Epidermal melanocyte (primary cell): Measurements from ENCODE around the gene INAFM1.
"Not testable (repeated sequence)": the region's sequence is repeated elsewhere in the genome, so short reads cannot be mapped to it uniquely, and the experiment has no call there.

Experiments
- DNase-seq: peaks from one replicate; pipeline ENCODE4 v3.0.0; 2011; ENCODE audit warnings: low spot score; ENCODE audit not compliant: insufficient read length

The INAFM1 gene

DNA sequence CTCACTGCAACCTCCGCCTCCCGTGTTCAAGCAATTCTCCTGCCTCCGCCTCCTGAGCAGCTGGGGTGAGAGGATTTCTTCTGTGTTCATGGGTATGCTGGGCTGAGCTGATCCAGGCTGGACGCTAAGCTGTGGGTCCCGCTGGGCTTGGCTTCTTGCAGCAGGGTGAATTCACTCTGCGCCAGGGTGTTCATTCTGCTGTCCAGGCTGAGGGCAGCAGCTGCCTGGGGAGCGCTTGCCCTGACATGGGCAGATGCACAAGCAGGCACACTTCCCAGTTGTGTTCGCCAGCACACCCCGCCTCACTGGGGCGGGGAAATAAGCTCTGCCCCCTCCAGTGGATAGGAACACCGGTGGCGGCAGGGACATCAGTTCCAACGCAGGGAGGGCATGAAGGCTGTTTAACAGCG lies 7.3 kb upstream of the INAFM1 start:
- no peak for DNase-seq

DNA sequence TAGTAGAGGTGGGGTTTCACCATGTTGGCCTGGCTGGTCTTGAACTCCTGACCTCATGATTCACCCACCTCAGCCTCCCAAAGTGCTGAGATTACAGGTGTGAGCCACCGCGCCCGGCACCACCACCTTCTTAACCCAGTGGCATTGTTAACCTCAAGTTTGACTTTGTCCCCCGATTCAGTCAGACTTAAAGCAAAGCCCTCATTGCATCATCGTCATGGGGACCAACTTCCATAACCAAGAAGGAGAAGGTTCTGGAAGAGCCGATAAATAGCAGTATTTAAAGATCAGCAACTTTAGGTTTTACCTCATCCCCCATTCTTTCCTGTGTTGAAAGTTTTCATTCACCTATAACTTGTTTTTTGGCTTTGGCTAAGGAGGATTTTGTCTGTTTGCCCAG lies 6.7 kb upstream of the INAFM1 start:
- DNase-seq: no peak

DNA sequence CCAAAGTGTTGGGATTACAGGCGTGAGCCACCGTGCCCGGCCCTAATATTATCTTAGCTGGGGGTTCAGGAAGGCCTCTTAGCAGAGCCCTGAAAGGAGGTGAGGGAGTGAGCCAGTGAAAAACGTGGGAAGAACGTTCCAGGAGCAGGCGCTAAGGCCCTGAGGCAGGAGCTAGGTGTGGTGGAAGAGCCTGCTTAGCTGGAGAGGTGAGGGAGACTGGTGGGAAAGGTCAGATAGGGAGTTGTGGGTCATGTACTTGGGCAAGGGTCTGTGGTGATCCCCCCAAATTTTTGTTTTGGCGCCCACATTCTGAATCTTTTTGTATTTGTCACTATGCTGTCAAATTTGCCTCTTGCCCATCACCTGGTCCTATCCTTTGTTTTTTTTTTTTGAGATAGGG lies 5.1 kb upstream of the INAFM1 start:
- DNase-seq: no peak

DNA sequence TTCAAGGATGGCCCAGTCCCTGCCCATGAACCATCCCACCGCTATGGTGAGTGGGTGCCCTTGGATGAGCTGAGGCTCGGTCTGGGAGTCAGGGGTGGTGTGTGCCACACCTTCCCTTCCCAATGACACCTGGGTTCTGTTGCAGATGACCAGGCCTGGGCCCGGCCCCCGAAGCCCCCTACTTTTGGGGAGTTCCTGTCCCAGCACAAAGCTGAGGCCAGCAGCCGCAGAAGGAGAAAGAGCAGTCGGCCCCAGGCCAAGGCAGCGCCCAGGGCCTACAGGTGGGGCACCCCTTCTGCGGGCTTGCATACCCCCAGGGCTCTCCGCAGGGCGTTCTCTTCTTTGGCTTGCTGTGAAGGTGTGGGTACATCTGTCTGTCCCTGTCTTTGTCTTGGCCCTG lies 4.3 kb upstream of the INAFM1 start:
- no peak for DNase-seq

DNA sequence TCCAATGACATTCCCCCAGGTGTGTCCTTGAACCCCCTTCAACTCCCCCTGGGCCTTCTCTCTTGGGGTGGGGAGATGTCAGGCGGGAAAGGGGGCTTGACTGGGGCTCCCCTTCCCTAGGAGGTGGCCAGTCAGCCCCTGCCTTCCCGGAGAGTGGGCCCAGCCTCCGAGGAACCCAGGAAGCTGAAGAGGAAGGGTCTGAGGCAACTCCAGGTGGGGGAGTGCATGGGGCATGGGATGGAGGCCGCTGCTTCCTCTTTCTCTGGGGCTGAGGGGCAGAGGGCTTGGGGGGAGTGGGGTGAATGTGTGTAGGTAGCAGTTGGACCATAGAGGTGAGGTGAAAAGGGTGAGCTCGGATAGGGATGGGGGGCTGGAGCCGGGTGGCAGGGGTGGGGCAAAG lies 2.7 kb upstream of the INAFM1 start:
- DNase-seq: no peak

DNA sequence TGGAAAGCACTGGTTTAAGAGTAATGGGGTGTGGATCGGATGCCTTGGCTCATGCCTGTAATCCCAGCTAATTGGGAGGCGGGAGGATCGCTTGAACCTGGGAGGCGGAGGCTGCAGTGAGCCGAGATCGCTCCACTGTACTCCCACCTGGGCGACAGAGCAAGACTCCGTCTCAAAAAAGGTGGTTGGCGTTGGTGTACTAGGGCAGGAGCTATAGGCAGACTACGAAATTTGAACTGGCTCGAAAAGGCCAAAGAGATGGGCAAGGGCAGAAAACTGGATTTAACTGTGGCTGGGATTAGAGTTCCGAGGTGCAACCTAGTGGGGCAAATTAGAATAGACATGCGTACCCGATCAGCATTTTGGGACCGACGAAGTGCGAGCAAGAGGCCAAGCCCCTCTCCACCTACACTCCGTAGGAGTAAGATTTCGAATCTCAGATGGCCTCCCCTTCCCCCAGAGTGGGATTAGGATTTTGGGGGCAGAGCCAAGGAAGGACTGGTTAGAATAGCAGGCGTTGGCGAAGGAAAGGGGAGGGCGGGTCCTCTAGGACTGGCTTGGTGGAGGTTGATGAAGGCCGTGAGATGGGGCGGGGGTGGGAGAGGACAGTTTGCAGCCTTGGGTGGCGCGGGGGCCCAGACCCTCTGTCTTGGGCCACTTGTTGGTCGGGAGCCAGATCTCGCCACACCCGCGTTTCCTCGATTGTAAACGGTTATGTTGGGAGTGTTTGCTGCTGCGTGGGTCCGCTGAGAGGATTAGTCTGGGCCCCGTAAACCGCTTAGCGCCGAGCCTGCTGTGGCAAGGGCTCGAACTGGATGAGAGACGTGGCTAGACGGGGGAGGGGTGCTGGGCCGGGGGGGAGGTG lies 2.0 kb upstream of the INAFM1 start:
- no peak for DNase-seq

DNA sequence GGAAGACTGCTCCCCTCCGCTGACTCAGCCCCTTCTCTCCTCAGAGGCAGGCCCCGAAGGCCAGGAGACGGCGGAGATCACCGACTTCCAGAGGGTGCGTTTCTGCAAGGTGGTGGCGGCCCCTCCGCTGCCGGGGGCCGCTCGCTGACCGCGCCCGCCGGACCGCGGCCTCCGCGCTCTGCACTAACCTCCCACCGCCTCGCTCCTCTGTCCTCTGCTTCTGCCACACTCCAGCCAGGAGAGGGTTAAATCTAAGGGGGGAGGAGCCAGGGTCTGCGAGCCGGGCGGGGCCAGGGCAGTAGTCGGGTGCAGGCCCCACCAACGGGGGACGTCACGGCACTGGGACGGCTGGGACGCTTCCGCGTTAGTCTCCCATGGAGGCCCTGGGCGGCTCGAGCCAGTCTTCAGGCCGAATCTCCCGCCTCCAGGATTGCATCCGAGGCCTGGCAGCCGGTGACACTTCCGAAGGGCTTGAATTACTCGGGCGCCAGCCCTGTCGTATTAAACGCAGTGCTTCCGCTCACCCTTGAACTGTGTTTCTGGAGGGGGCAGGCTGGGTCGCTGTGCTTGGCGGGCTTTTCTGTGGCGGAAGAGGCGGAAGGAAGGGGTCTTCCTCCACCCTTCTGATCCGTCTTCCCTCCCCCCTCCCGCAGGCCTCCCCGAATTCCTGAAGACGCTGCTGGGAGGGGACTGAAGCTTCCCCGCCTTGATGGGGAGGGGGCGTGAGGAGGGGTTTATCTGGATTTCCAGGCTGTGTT lies 1.2 kb upstream of the INAFM1 start:
- peak; percentile 96 for DNase-seq

DNA sequence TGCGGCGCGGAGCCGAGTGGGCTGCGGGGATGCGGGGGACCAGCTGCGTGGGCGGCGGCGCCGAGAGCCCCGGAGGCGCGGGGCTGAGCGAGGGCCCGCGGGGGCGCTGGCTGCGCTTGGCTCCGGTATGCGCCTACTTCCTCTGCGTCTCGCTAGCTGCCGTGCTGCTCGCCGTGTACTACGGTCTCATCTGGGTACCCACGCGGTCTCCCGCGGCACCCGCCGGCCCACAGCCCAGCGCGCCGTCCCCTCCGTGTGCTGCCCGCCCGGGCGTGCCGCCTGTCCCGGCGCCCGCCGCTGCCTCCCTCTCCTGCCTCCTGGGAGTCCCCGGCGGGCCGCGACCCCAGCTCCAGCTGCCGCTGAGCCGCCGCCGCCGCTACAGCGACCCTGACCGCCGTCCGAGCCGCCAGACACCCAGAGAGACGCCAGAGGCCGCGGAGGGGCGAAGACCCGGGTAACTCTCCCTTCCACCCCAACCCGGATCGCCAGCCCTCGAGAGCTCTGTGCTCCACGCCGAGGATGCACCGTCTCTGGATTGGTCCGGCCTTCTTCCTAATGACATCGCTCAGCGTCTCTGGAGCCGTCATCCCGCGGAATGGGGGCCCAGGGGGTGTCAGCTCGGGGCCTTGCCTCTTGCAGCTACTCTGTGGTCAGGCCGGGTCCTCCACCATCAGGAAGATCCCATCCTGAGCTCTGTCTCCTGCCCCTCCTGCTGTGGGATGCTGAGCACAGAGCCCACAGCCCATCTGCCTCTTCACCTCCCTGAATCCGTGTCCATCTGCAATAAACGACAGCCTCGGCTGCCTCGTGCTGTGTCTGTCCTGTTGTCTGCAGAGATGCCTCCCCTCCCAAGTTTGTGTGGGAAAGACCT lies 441 bp downstream of the INAFM1 start:
- DNase-seq: no peak

DNA sequence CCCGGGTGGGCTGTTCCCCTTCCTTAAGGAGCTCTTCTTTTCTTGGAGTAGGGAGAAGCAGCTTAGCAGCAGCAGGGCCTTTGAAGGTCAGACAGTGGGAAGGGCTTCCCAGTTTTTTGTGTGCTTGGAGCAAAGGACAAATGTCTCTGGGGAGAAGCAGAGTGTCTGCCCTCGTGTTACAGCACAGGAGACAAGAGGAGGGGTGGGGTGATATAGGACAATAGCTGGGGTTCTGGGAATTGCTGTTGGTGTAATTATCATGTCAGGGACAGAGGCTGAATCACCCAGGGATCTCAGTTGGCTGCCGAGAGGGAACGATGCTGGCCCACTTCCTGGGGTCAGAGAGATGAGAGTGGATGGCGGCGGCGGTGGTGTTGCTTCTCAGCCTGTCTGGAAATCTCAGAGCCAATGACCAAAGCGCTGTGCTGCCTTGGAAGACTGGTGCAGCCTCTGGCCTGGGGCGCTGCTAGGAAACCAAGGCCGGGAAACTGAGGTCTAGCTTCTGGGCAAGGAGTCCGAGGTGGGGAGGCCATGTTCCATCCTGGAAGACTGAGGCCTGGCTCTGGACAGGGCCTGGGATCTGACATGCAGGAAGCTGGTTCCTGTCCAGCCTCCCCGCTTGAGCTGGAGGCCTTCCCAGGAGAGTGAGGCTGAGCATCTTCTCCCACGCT lies 1.2 kb downstream of the INAFM1 start:
- DNase-seq: no peak

DNA sequence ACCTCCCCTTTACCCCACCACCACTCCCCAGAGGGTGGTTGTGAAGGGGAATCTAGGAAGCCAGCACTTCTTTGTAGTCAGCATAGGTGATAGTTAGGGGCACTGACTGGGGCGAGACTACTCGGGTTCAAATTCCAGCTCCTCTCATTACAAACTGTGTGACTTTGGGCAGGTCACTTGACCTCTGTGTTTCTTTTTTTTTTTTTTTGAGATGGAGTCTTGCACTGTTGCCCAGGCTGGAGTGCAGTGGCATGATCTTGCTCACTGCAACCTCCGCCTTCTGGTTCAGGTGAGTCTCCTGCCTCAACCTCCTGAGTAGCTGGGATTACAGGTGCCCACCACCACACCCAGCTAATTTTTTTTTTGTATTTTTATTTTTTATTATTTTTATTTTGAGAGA lies 1.8 kb downstream of the INAFM1 start:
- not testable (repeated sequence) for DNase-seq

DNA sequence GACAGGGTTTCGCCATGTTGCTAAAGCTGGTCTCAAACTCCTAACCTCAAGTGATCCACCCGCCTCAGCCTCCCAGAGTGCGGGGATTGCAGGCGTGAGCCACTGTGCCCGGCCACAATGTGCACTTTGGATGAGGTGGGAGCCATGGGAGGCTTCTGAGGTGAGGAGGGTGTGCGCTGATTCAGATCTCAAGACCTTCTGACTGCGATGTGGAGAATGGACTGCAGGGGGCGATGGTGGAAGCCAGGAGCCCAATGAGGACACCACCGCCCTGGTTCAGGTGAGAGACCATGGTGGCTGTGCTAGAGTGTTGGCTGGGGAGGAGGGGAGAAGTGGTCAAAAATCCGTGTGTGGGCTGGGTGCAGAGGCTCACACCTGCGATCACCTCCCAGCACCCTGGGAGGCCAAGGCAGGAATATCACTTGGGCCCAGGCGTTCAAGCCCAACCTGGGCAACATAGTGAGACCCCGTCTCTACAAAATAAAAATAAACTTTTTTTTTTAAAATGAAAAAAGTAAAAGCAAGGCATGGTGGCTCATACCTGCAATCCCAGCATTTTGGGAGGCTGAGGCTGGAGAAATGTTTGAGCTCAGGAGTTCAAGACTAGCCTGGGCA lies 5.6 kb downstream of the INAFM1 start:
- no peak for DNase-seq

DNA sequence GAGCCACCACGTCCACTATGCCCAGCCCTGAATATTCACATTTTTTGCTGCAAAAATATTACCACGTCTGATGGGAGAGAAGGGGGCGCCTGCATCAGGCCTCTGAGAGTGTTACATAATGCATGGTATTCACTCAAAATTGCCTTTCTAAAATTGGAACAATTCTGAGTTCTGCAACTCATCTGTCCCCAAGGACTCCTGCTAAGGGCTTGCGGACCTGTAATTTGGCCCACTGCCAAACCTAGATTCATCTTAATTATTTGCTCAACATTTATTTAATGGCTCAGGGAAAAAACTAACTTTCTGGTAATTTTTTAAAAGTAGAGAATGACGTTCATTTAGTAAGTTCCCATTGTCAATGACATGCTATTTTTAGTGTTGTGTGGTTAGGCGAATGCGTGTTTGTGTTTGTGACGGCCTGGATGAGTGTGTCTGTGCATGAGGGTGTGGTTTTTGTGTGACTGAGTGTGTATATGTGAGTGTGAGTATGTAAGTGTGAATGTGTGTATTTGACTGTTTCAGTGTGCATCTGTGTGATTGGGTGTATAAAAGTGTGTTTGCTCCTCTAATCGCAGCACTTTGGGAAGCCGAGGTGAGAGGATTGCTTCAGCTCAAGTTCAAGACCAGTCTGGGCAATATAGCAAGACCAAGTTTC lies 8.8 kb downstream of the INAFM1 start:
- DNase-seq: no peak

DNA sequence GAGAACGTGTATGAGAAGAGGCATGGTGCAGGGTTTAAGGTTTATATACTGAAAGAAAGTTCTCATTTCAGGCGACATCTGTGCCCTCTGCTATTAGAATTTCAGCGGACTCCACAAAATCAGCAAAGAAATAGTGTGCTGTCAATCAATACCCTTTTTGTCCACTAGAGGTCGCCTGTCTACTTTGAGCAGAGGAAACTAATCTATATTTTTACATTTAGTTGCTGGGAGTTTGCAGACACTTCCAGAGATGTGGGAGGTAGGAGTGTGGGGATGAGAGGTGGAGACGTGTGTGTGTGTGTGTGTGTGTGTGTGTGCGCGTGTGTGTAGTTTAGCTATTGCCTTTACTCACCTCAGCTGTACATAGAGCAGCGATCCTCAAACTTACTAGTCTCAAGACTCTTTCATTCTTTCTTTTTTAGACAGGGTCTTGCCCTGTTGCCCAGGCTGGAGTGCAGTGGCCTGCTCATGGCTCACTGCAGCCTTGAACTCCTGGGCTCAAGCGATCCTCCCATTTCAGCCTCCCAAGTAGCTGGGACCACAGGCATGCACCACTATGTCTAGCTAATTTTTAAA lies 9.7 kb downstream of the INAFM1 start:
- no peak for DNase-seq

DNA sequence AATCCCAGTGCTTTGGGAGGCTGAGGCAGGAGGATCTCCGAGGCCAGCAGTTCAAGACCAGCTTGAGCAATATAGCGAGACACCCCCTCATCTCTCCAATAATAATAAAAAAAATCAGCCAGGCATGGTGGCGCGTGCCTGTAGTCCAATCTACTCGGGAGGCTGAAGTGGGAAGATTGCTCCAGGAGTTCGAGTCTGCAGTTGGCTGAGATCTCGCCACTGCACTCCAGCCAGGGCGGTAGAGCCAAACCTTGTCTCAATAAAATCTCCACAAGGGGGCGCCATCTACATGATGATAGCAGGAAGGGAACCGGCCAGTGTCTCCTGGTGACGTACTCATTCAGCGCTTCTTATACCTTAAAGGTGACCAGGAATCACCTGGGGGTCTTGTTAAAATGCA lies 21.4 kb downstream of the INAFM1 start:
- DNase-seq: peak; percentile 73

DNA sequence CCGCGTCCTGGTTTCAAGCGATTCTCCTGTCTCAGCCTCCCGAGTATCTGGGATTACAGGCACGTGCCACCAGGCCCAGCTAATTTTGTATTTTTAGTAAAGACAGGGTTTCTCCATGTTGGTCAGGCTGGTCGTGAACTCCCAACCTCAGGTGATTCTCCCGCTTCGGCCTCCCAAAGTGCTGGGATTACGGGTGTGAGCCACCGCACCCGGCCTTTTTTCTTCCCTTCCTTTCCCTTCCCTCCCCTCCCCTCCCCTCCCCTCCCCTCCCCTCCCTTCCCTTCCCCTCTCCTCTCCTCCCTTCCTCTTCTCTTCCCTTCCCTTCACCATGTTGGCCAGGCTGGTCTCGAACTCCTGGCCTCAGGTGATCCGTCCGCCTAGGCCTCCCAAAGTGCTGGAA lies 26.2 kb downstream of the INAFM1 start:
- not testable (repeated sequence) for DNase-seq

DNA sequence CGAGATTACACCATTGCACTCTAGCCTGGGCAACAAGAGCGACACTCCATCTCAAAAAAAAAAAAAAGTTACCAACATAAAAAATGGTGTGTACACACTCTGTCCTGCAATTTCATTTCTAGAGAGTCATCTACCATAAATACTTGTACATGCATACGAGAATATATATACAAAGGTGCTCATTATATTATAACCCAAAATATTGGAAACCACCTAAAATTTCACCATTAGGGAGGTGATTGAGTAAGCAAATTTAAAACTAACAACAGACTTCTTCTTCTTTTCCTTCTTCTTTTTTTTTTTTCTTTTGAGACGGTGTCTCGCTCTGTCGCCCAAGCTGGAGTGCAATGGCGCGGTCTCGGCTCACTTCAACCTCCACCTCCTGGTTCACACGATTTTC lies 27.6 kb downstream of the INAFM1 start:
- DNase-seq: no peak

DNA sequence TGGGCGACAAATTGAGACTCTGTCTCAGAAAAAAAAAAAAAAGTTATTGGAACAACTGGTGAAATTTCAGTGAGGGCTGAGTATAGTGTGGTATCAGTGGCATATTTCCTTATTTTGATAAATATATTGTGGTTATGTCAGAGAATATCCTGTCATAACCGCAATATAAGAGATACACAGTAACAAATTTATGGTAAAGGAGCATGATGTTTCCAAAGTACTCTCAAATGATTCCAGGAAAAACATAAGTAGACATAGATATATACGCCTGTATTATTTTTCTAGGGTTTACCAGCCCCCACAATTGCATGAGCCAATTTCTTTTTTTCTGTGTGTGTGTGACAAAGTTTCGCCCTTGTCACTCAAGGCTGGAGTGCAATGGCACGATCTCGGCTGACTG lies 29.3 kb downstream of the INAFM1 start:
- DNase-seq: no peak

DNA sequence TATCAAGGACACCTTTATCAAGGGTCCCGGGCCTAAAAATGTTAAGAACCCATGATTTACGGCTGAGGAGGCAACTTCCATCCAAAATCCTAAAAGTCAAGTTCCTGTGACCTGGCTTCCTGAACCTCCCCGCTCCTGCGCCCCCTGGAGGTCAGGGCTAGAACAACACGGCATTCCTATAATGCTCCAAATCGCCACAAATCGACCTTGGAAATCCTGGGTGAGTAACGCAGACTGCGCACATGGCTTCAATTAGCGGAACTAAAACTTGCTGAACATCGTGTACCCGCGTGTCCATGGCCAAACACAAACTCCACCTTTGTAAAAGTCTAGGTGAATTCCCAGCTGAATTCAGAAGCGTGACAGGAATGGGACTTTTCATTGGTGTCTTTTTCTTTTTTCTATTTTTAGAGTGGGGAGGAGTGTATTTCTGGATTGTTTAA lies 30.6 kb downstream of the INAFM1 start:
- DNase-seq: peak; percentile 86

DNA sequence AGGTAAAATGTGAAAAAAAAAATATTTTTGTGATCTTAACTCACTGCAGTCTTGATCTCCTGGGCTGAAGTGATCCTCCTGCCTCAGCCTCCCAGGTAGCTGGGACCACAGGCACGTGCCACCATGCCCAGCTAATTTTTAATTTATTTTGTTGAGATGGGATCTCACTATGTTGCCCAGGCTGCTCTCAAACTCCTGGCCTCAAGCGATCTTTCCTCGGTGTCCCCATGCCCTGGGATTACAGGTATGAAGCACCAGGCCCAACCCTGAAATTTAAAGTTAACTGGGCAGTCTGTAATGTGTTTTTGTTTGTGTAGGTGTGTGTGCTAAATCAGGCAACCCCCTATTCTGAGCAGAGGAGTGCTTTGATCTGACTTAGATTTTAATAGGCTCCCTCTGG lies 31.6 kb downstream of the INAFM1 start:
- DNase-seq: no peak

DNA sequence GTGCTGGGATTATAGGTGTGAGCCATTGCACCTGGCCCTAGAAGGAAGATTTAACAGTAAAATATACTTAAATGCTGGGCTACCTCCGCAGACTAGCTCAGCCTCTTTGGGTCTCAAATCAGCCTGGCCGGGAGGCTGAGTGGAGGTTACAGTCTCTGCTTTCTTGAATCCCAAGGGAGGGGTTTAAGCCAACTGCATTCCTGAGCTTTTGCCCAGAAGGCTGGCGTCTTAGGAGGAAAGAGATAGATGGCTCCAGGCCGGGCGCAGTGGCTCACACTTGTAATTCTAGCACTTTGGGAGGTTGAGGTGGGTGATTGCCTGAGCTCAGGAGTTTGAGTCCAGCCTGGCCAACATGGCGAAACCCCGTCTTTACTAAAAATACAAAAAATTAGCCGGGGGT lies 34.4 kb downstream of the INAFM1 start:
- no peak for DNase-seq
